Fibroblast of mammary gland (primary cell): ENCODE results near the gene CEACAM6.
A peak's percentile ranks its signal among the peaks of the same experiment; 100 is the strongest.
"Not testable (repeated sequence)": the region's sequence is repeated elsewhere in the genome, so short reads cannot be mapped to it uniquely, and the experiment has no call there.

Experiments
- DNase-seq: peaks from one replicate; pipeline ENCODE4 v3.0.0-alpha.2; 2010; ENCODE audit warnings: low read depth
- H3K4me3 ChIP-seq: 2 replicates; pipeline ENCODE4 v1.5.1; 2011; ENCODE audit warnings: low read depth, mild to moderate bottlenecking, low read length, moderate library complexity; ENCODE audit not compliant: control insufficient read depth
- CTCF ChIP-seq: conservative IDR thresholded peaks from 2 replicates; pipeline ENCODE4 v1.5.1; 2011; ENCODE audit warnings: low read depth, low read length, inconsistent platforms; ENCODE audit not compliant: control insufficient read depth, insufficient read depth

CEACAM6 gene

DNA sequence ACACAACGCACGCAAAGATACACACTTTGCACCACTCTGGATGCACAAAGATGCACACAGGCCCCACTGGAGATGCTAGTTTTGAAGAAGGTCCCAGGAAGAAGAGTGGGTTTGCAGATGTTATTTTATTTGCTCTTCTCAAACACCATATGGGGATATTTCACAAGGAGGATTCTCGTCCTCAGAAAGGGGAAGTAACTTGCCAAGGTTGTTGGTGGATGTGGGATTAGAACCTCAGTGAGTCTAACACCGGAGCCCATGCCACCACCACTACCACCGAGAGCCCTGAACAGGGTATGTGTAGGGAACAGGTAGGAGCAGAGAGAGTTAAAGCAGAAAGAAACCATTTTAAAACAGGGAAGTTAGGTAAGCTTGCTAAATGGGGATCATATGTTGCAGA lies 9.6 kb upstream of the CEACAM6 start:
- no peak for TF ChIP-seq CTCF
- no peak for DNase-seq
- no peak overlapping the region for H3K4me3 ChIP-seq

DNA sequence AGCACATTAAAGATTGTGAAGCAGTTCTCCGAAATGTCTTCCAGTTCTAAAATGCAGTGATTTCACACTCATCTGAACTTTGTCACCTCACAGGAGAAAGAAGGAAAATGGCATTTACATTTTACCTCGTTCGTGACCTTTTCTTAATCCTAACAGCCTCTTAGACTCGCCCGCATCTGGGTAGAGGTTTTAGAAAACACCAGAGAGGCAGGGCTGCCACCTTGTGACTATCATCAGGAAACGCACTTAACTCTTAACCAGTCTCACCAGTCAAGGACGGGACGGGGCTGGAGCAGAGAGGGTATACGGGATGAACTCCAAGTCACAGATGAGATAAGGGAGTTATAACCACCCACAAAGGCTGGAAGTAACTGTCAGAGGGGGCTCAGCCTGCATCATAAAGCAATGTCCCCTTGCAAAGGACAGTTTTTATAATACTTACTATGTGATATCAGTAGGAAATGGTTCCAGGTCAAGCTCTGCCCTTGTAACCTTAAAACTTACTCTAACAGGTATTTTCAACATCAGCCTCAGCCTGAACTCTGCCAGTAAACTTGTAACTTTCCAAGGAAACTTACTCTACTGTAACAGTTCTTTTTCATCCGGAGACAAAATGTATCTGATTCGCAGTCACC lies 8.6 kb upstream of the CEACAM6 start:
- no peak overlapping the region for H3K4me3 ChIP-seq
- peak; percentile 57 for DNase-seq
- TF ChIP-seq CTCF, result peak; percentile 51

- no peak for TF ChIP-seq CTCF
- H3K4me3 ChIP-seq, result no peak overlapping the region
- no peak for DNase-seq
Observed at GRCh38 chr19:41748012-41748411, 7.3 kb upstream of the CEACAM6 start.

GRCh38 chr19:41750248-41751134 lies 4.8 kb upstream of the CEACAM6 start:
- H3K4me3 ChIP-seq, DNase-seq: not testable (repeated sequence)

GRCh38 chr19:41753159-41753558 lies 2.2 kb upstream of the CEACAM6 start:
- H3K4me3 ChIP-seq, result no peak overlapping the region
- TF ChIP-seq CTCF, result peak; percentile 72
- DNase-seq, result peak; percentile 34

- peak; percentile 31 for DNase-seq
- TF ChIP-seq CTCF, result peak; percentile 77
Observed at GRCh38 chr19:41753936-41754529, 1.3 kb upstream of the CEACAM6 start.

GRCh38 chr19:41758846-41759245 lies 3.5 kb downstream of the CEACAM6 start:
- DNase-seq, result no peak
- H3K4me3 ChIP-seq, result no peak overlapping the region
- no peak for TF ChIP-seq CTCF

More at GRCh38 chr19:41753936-41754529, 1.3 kb upstream of the CEACAM6 start:
- no peak overlapping the region for H3K4me3 ChIP-seq
